ENCODE measurements around the gene FGG. TPM values are rescaled to one million over a fixed set of nuclear protein-coding genes. Genes with fewer than 3 reads are reported as not detected.

Gene FGG
- total and polyA plus RNA-seq, 2 of the 13 experiments (the other 11 are each of a cell fraction or from before 2014, with no cell fraction given) = 1,037 to 2,423 TPM

DNA sequence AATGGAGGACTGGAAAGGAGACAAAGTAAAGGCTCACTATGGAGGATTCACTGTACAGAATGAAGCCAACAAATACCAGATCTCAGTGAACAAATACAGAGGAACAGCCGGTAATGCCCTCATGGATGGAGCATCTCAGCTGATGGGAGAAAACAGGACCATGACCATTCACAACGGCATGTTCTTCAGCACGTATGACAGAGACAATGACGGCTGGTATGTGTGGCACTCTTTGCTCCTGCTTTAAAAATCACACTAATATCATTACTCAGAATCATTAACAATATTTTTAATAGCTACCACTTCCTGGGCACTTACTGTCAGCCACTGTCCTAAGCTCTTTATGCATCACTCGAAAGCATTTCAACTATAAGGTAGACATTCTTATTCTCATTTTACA, 42.9 kb downstream of the FGG start:
- ChIA-PET POLR2A (interaction anchor here (0.9 to 1.1 kb wide), 2 partner anchors 18 to 34 kb away, joined by 3 to 5 read pairs; no protein-coding TSS in a partner anchor), CTCF (ENCODE audit: low intra/inter-chr PET ratio, low total read pairs) (no interaction called here)
- H2AFZ ChIP-seq (ENCODE audit: low read length) = no peak overlapping the region
- 93% methylated on average over 5 of the region's 5 CpGs for whole genome bisulfite sequencing (ENCODE audit: low lambda C conversion rate)
- H3K79me2 ChIP-seq (ENCODE audit: insufficient read depth, low read length) = no peaks in the 10 kb centered on the region
- H3K4me3 ChIP-seq (replicated peaks in 1 of 3; ENCODE audit: insufficient read depth in 1 of 3, low read depth in 2 of 3, low read length in 3 of 3) = no peak overlapping the region
- H3K36me3 ChIP-seq (replicated peaks in 1 of 2; ENCODE audit: control insufficient read depth in 1 of 2, insufficient read depth in 2 of 2, low read length in 2 of 2) = peaks cover 0 to 4% of the 10 kb centered on the region in 2 experiments; a peak in 1 of 5 replicates
- FAIRE-seq (no peak), DNase-seq (ENCODE audit: low spot score) (no peak), ATAC-seq (no peak)
- intact Hi-C loops (cut with micrococcal nuclease; ENCODE audit: unreplicated experiment) = no loop called here
- no peak overlapping the region for H3K4me2 ChIP-seq (ENCODE audit: low read depth, low read length)
- BruUV-seq (replicated peaks) = no TSS peak
- no peak overlapping the region for H3K9ac ChIP-seq (ENCODE audit: insufficient read depth, low read depth, low read length)
- H4K20me1 ChIP-seq (ENCODE audit: insufficient read depth, low read length) = no peaks in the 10 kb centered on the region
- no peaks in the 10 kb centered on the region; a peak in 1 of 5 replicates for H3K27me3 ChIP-seq (ENCODE audit: control insufficient read depth in 1 of 2, insufficient read depth in 2 of 2, low read length in 2 of 2)
- no peak for TF ChIP-seq KDM1A (CRISPR knock-in tag; IDR thresholded peaks at IDR 0.05)
- no peak for TF ChIP-seq RARA (CRISPR knock-in tag; IDR thresholded peaks at IDR 0.05)
- H3K4me1 ChIP-seq (ENCODE audit: insufficient read depth, low read length) = peaks cover 12% of the 10 kb centered on the region
- in situ Hi-C loops (cut with HindIII; ENCODE audit: extremely low pct_ligation_motif_present, low pct_unique_long_range_greater_than_20kb) = no loop called here
- no peak overlapping the region for H3K27ac ChIP-seq (ENCODE audit: extremely low read length, insufficient read depth, low read length)
- no peaks in the 10 kb centered on the region for H3K9me3 ChIP-seq (ENCODE audit: low read length)

DNA sequence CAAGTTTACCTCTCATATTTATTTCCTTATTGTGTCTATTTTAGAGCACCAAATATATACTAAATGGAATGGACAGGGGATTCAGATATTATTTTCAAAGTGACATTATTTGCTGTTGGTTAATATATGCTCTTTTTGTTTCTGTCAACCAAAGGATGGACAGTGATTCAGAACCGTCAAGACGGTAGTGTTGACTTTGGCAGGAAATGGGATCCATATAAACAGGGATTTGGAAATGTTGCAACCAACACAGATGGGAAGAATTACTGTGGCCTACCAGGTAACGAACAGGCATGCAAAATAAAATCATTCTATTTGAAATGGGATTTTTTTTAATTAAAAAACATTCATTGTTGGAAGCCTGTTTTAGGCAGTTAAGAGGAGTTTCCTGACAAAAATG, 43.4 kb downstream of the FGG start:
- 69% methylated on average over 3 of the region's 3 CpGs for WGBS (ENCODE audit: low lambda C conversion rate)
- ChIA-PET CTCF (ENCODE audit: low intra/inter-chr PET ratio, low total read pairs) (no interaction called here), POLR2A (interaction anchor here (0.9 to 2.5 kb wide), 6 partner anchors 8 to 44 kb away, joined by 3 to 5 read pairs (median 4); partner anchors contain the start of genes FGA and FGG)
- Histone ChIP-seq H3K4me3 (replicated peaks in 1 of 3; ENCODE audit: insufficient read depth in 1 of 3, low read depth in 2 of 3, low read length in 3 of 3) (no peak overlapping the region), H4K20me1 (ENCODE audit: insufficient read depth, low read length) (no peaks in the 10 kb centered on the region), H3K4me2 (ENCODE audit: low read depth, low read length) (no peak overlapping the region), H3K36me3 (replicated peaks in 1 of 2; ENCODE audit: control insufficient read depth in 1 of 2, insufficient read depth in 2 of 2, low read length in 2 of 2) (peaks cover 0 to 4% of the 10 kb centered on the region in 2 experiments; a peak in 1 of 5 replicates), H2AFZ (ENCODE audit: low read length) (no peak overlapping the region), H3K27me3 (ENCODE audit: control insufficient read depth in 1 of 2, insufficient read depth in 2 of 2, low read length in 2 of 2) (no peaks in the 10 kb centered on the region; a peak in 1 of 5 replicates), H3K9ac (ENCODE audit: insufficient read depth, low read depth, low read length) (no peak overlapping the region), H3K27ac (ENCODE audit: extremely low read length, insufficient read depth, low read length) (no peak overlapping the region), H3K79me2 (ENCODE audit: insufficient read depth, low read length) (no peaks in the 10 kb centered on the region), H3K9me3 (ENCODE audit: low read length) (no peaks in the 10 kb centered on the region), H3K4me1 (ENCODE audit: insufficient read depth, low read length) (peaks cover 12% of the 10 kb centered on the region)
- BruUV-seq (replicated peaks) = no TSS peak
- FAIRE-seq (no peak), DNase-seq (ENCODE audit: low spot score) (no peak), ATAC-seq (no peak)
- intact Hi-C loops (cut with micrococcal nuclease; ENCODE audit: unreplicated experiment) = no loop called here
- in situ Hi-C loops (cut with HindIII; ENCODE audit: extremely low pct_ligation_motif_present, low pct_unique_long_range_greater_than_20kb) = no loop called here
- TF ChIP-seq KMT2B (CRISPR knock-in tag; IDR thresholded peaks at IDR 0.05) (no peak), FOXK1 (CRISPR knock-in tag; IDR thresholded peaks at IDR 0.05; ENCODE audit: borderline replicate concordance, low read depth) (no peak), CEBPG (CRISPR knock-in tag; IDR thresholded peaks at IDR 0.05) (0 out of 2 replicates have a peak, but pooled peaks have one; percentile 25), ETV5 (CRISPR knock-in tag; IDR thresholded peaks at IDR 0.05; ENCODE audit: borderline replicate concordance) (no peak), ZBTB38 (CRISPR knock-in tag; IDR thresholded peaks at IDR 0.05) (no peak), RBFOX2 (IDR thresholded peaks at IDR 0.05; ENCODE audit: low read depth, low read length) (peak; percentile 5; the same call in 1 of the 2 replicates), SAP130 (CRISPR knock-in tag; IDR thresholded peaks at IDR 0.05; ENCODE audit: low read depth) (no peak), ZNF329 (CRISPR knock-in tag; IDR thresholded peaks at IDR 0.05; ENCODE audit: low read depth) (no peak), HNF4A (CRISPR knock-in tag; IDR thresholded peaks at IDR 0.05) (no peak), FOXA3 (CRISPR knock-in tag; IDR thresholded peaks at IDR 0.05) (0 out of 2 replicates have a peak, but pooled peaks have one; percentile 30), SOX6 (IDR thresholded peaks at IDR 0.05) (no peak), SOX6 (CRISPR knock-in tag; IDR thresholded peaks at IDR 0.05) (no peak), YEATS4 (CRISPR knock-in tag; IDR thresholded peaks at IDR 0.05; ENCODE audit: borderline replicate concordance) (no peak), NFIC (IDR thresholded peaks at IDR 0.05; ENCODE audit: low read length) (no peak), SALL2 (CRISPR knock-in tag; IDR thresholded peaks at IDR 0.05) (no peak)
- TF ChIP-seq, protein P1, sequence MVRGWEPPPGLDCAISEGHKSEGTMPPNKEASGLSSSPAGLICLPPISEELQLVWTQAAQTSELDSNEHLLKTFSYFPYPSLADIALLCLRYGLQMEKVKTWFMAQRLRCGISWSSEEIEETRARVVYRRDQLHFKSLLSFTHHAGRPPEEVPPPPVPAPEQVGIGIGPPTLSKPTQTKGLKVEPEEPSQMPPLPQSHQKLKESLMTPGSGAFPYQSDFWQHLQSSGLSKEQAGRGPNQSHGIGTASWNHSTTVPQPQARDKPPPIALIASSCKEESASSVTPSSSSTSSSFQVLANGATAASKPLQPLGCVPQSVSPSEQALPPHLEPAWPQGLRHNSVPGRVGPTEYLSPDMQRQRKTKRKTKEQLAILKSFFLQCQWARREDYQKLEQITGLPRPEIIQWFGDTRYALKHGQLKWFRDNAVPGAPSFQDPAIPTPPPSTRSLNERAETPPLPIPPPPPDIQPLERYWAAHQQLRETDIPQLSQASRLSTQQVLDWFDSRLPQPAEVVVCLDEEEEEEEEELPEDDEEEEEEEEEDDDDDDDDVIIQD (CRISPR knock-in tag; IDR thresholded peaks at IDR 0.05; ENCODE audit: low read depth) = peak; percentile 81
- TF ChIP-seq, protein P2, sequence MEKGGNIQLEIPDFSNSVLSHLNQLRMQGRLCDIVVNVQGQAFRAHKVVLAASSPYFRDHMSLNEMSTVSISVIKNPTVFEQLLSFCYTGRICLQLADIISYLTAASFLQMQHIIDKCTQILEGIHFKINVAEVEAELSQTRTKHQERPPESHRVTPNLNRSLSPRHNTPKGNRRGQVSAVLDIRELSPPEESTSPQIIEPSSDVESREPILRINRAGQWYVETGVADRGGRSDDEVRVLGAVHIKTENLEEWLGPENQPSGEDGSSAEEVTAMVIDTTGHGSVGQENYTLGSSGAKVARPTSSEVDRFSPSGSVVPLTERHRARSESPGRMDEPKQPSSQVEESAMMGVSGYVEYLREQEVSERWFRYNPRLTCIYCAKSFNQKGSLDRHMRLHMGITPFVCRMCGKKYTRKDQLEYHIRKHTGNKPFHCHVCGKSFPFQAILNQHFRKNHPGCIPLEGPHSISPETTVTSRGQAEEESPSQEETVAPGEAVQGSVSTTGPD (CRISPR knock-in tag; IDR thresholded peaks at IDR 0.05) = no peak

Measured in HepG2 (cell line).